Trophoblast cell (in vitro differentiated cells and primary cell): ENCODE measurements around the gene DHFR.

Experiments used
- DNase-seq, 2 donors: peaks; one replicate each; pipeline ENCODE4 v3.0.0-alpha.2; 2016
- H2AFZ ChIP-seq: 2 replicates; pipeline ENCODE4 v1.6.1; 2013; ENCODE audit warnings: low read length, moderate library complexity, mild to moderate bottlenecking; ENCODE audit not compliant: insufficient read depth, poor library complexity
- H2AK5ac ChIP-seq: 2 replicates; pipeline ENCODE4 v1.6.1; 2013; ENCODE audit warnings: mild to moderate bottlenecking, low read length
- H2BK120ac ChIP-seq: 2 replicates; pipeline ENCODE4 v1.6.1; 2013; ENCODE audit warnings: low read length, mild to moderate bottlenecking, moderate library complexity; ENCODE audit not compliant: insufficient read depth, poor library complexity
- H2BK12ac ChIP-seq: 2 replicates; pipeline ENCODE4 v1.6.1; 2013; ENCODE audit warnings: mild to moderate bottlenecking, low read length, moderate library complexity
- H2BK5ac ChIP-seq: 2 replicates; pipeline ENCODE4 v1.6.1; 2013; ENCODE audit warnings: low read length, low read depth, moderate library complexity, mild to moderate bottlenecking; ENCODE audit not compliant: poor library complexity
- H3K14ac ChIP-seq: 2 replicates; pipeline ENCODE4 v1.6.1; 2013; ENCODE audit warnings: mild to moderate bottlenecking, low read length
- H3K18ac ChIP-seq: 2 replicates; pipeline ENCODE4 v1.6.1; 2013; ENCODE audit warnings: mild to moderate bottlenecking, low read length
- H3K23ac ChIP-seq: 2 replicates; pipeline ENCODE4 v1.6.1; 2013; ENCODE audit warnings: low read length
- H3K27ac ChIP-seq: 2 replicates; pipeline ENCODE4 v1.5.1; 2013; ENCODE audit warnings: low read depth, mild to moderate bottlenecking, inconsistent platforms, low read length, moderate library complexity
- H3K27me3 ChIP-seq: 2 replicates; pipeline ENCODE4 v1.6.1; 2013; ENCODE audit warnings: inconsistent platforms, mild to moderate bottlenecking, low read length, moderate library complexity; ENCODE audit not compliant: insufficient read depth
- H3K36me3 ChIP-seq, 2 experiments: 1 replicate in 1 of 2; 2 replicates in 1 of 2; pipeline ENCODE4 v1.6.1; 2013; ENCODE audit warnings: low read length in 2 of 2, mild to moderate bottlenecking in 2 of 2, moderate library complexity in 1 of 2; ENCODE audit not compliant: insufficient read depth in 2 of 2, control insufficient read depth in 1 of 2
- H3K4ac ChIP-seq: 2 replicates; pipeline ENCODE4 v1.6.1; 2013; ENCODE audit warnings: low read depth, mild to moderate bottlenecking, low read length, moderate library complexity
- H3K4me1 ChIP-seq, 2 experiments: 1 replicate in 1 of 2; 2 replicates in 1 of 2; pipeline ENCODE4 v1.6.1; 2013; ENCODE audit warnings: low read length in 2 of 2, mild to moderate bottlenecking in 2 of 2, moderate library complexity in 1 of 2; ENCODE audit not compliant: insufficient read depth in 2 of 2, control insufficient read depth in 1 of 2
- H3K4me2 ChIP-seq: 2 replicates; pipeline ENCODE4 v1.6.1; 2013; ENCODE audit warnings: inconsistent platforms, mild to moderate bottlenecking, low read length, moderate library complexity
- H3K4me3 ChIP-seq: 2 replicates; pipeline ENCODE4 v1.5.1; 2013; ENCODE audit warnings: mild to moderate bottlenecking, low read depth, low read length, inconsistent platforms
- H3K79me1 ChIP-seq: one replicate; pipeline ENCODE4 v1.6.1; 2013; ENCODE audit warnings: low read length
- H3K79me2 ChIP-seq: 2 replicates; pipeline ENCODE4 v1.6.1; 2013; ENCODE audit warnings: low read length, mild to moderate bottlenecking; ENCODE audit not compliant: control insufficient read depth, insufficient read depth, poor library complexity
- H3K9ac ChIP-seq: 2 replicates; pipeline ENCODE4 v1.6.1; 2013; ENCODE audit warnings: mild to moderate bottlenecking, low read length
- H3K9me3 ChIP-seq: 2 replicates; pipeline ENCODE4 v1.6.1; 2013; ENCODE audit warnings: low read depth, mild to moderate bottlenecking, control low read depth, inconsistent platforms, low read length; ENCODE audit not compliant: insufficient read depth
- H4K12ac ChIP-seq: 2 replicates; pipeline ENCODE4 v1.6.1; 2013; ENCODE audit warnings: low read depth, mild to moderate bottlenecking, low read length, moderate library complexity
- H4K8ac ChIP-seq: 2 replicates; pipeline ENCODE4 v1.6.1; 2013; ENCODE audit warnings: low read depth, mild to moderate bottlenecking, low read length, moderate library complexity
- H4K91ac ChIP-seq: one replicate; pipeline ENCODE4 v1.6.1; 2013; ENCODE audit warnings: low read depth, mild to moderate bottlenecking, low read length, moderate library complexity
- WGBS: extraction: QIAGEN DNeasy Blood & Tissue Kit; methylation state at CpG from one replicate; pipeline ENCODE4 v1.1.7; 2013; ENCODE audit warnings: missing lambda C conversion rate; ENCODE audit not compliant: insufficient read length, insufficient coverage; ENCODE audit errors: extremely low coverage; 5-methylcytosine and 5-hydroxymethylcytosine counted together

Gene DHFR

GRCh38 chr5:80607832-80608231 is 47.0 kb downstream of the DHFR start:
- no peaks in the 10 kb centered on the region for H3K36me3 ChIP-seq
- H2AFZ ChIP-seq: no peak overlapping the region
- no peaks in the 10 kb centered on the region for H3K4me1 ChIP-seq
- H3K79me2 ChIP-seq: no peaks in the 10 kb centered on the region
- H3K27me3 ChIP-seq: no peaks in the 10 kb centered on the region
- no peak overlapping the region for H3K18ac ChIP-seq
- no peak overlapping the region for H3K4me2 ChIP-seq
- no peak overlapping the region for H3K9ac ChIP-seq
- H2BK5ac ChIP-seq: no peak overlapping the region
- no peaks in the 10 kb centered on the region for H3K79me1 ChIP-seq
- no peak overlapping the region for H4K12ac ChIP-seq
- no peaks in the 10 kb centered on the region for H3K9me3 ChIP-seq
- H3K14ac ChIP-seq: no peak overlapping the region
- no peak overlapping the region for H3K27ac ChIP-seq
- H2BK12ac ChIP-seq: no peak overlapping the region
- no peak overlapping the region for H4K91ac ChIP-seq
- H3K4me3 ChIP-seq: no peak overlapping the region
- H3K23ac ChIP-seq: no peak overlapping the region
- no peak overlapping the region for H4K8ac ChIP-seq
- DNase-seq: no peak
- H2AK5ac ChIP-seq: no peak overlapping the region
- H2BK120ac ChIP-seq: no peak overlapping the region
- H3K4ac ChIP-seq: no peak overlapping the region

DNA sequence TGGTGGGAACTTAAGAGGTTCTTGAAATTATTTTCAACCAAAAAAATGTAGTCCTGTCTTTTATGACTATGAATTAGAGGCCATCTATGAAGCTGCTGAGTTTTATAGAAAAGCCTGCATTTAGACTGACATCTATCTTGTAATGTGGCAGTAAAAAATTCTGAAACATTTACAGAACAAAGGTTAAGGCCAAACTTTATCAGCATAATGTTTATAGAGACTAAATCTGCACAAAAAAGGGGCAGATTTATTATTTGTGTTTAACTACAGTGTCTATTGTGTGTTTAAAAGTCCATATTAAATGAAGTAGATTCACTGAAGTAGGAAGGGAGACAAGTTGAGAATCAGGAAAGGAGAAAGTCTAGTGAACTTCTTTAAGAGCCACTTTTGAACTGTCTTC is 47.4 kb downstream of the DHFR start:
- Histone ChIP-seq H4K8ac (no peak overlapping the region), H3K14ac (no peak overlapping the region), H2BK120ac (no peak overlapping the region), H2AK5ac (no peak overlapping the region), H3K36me3 (no peaks in the 10 kb centered on the region), H3K9me3 (no peaks in the 10 kb centered on the region), H2AFZ (no peak overlapping the region), H3K4me3 (no peak overlapping the region), H3K23ac (no peak overlapping the region), H3K9ac (no peak overlapping the region), H3K4me1 (no peaks in the 10 kb centered on the region), H4K12ac (no peak overlapping the region), H4K91ac (no peak overlapping the region), H3K4me2 (no peak overlapping the region), H3K27me3 (no peaks in the 10 kb centered on the region), H2BK12ac (no peak overlapping the region), H3K27ac (no peak overlapping the region), H2BK5ac (no peak overlapping the region), H3K18ac (no peak overlapping the region), H3K79me2 (no peaks in the 10 kb centered on the region), H3K4ac (no peak overlapping the region), H3K79me1 (no peaks in the 10 kb centered on the region)
- DNase-seq: no peak

GRCh38 chr5:80600943-80601693 is 53.7 kb downstream of the DHFR start:
- H3K4ac ChIP-seq: no peak overlapping the region
- no peaks in the 10 kb centered on the region for H3K9me3 ChIP-seq
- H3K18ac ChIP-seq: no peak overlapping the region
- no peak overlapping the region for H2AK5ac ChIP-seq
- no CpG with 5 or more reads among the region's 2 CpGs for WGBS
- no peak overlapping the region for H3K9ac ChIP-seq
- no peak overlapping the region for H2BK120ac ChIP-seq
- H3K79me2 ChIP-seq: no peaks in the 10 kb centered on the region
- no peak overlapping the region for H3K4me3 ChIP-seq
- no peak overlapping the region for H4K91ac ChIP-seq
- H4K12ac ChIP-seq: no peak overlapping the region
- H2AFZ ChIP-seq: no peak overlapping the region
- H3K14ac ChIP-seq: no peak overlapping the region
- H3K4me1 ChIP-seq: no peaks in the 10 kb centered on the region
- H3K27ac ChIP-seq: no peak overlapping the region
- DNase-seq: no peak
- no peak overlapping the region for H2BK5ac ChIP-seq
- H3K4me2 ChIP-seq: no peak overlapping the region
- H2BK12ac ChIP-seq: no peak overlapping the region
- no peak overlapping the region for H3K23ac ChIP-seq
- H4K8ac ChIP-seq: no peak overlapping the region
- H3K79me1 ChIP-seq: no peaks in the 10 kb centered on the region
- H3K36me3 ChIP-seq: no peaks in the 10 kb centered on the region
- no peaks in the 10 kb centered on the region for H3K27me3 ChIP-seq

- Histone ChIP-seq H3K4me1 (no peaks in the 10 kb centered on the region), H2BK120ac (no peak overlapping the region), H3K27ac (no peak overlapping the region), H3K79me1 (no peaks in the 10 kb centered on the region), H3K14ac (no peak overlapping the region), H4K12ac (no peak overlapping the region), H3K4me2 (no peak overlapping the region), H4K91ac (no peak overlapping the region), H3K23ac (no peak overlapping the region), H4K8ac (no peak overlapping the region), H3K36me3 (no peaks in the 10 kb centered on the region), H2AFZ (no peak overlapping the region), H3K18ac (no peak overlapping the region), H3K27me3 (no peaks in the 10 kb centered on the region), H2BK12ac (no peak overlapping the region), H3K4ac (no peak overlapping the region), H3K9ac (no peak overlapping the region), H2AK5ac (no peak overlapping the region), H2BK5ac (no peak overlapping the region), H3K79me2 (no peaks in the 10 kb centered on the region), H3K9me3 (no peaks in the 10 kb centered on the region), H3K4me3 (no peak overlapping the region)
- no peak for DNase-seq
- WGBS: no CpG with 5 or more reads among the region's 7 CpGs
Measured at GRCh38 chr5:80597500-80597899, 57.3 kb downstream of the DHFR start.
